GM21825 (cell line): ENCODE data around the gene PIN1.
"Not testable (repeated sequence)": the region's sequence is repeated elsewhere in the genome, so short reads cannot be mapped to it uniquely, and the experiment has no call there.

Experiments used
- ATAC-seq: cut with Tn5 transposase; IDR thresholded peaks from one replicate; pipeline ENCODE4 v1.9.1; 2021; ENCODE audit warnings: mild to moderate bottlenecking, moderate library complexity; ENCODE audit not compliant: unreplicated experiment

The PIN1 gene

GRCh38 chr19:9818175-9818733 lies 16.9 kb upstream of the PIN1 start:
- ATAC-seq = no peak

- ATAC-seq = peak; percentile 82
Observed at GRCh38 chr19:9818734-9819595, 16.2 kb upstream of the PIN1 start, which contains the start of gene FBXL12. FBXL12 (minus strand) TSS chr19:9819079; CDS start chr19:9818813, 266 bp downstream.

GRCh38 chr19:9819596-9819909 lies 15.6 kb upstream of the PIN1 start:
- ATAC-seq = no peak

- ATAC-seq = not testable (repeated sequence)
Observed at GRCh38 chr19:9820034-9820433, 15.1 kb upstream of the PIN1 start.

GRCh38 chr19:9823816-9824215 lies 11.3 kb upstream of the PIN1 start:
- ATAC-seq = no peak

GRCh38 chr19:9827289-9828238 lies 7.6 kb upstream of the PIN1 start, which contains the start of gene UBL5:
UBL5 (plus strand) TSS chr19:9827918; CDS start chr19:9828338, 420 bp downstream.
- peak; percentile 84 for ATAC-seq

- no peak for ATAC-seq
Observed at GRCh38 chr19:9828551-9829063, 6.5 kb upstream of the PIN1 start.

- ATAC-seq = no peak
Observed at GRCh38 chr19:9834307-9834725, 802 bp upstream of the PIN1 start.

GRCh38 chr19:9835507-9835949 lies 410 bp downstream of the PIN1 start:
- peak; percentile 12 for ATAC-seq

- no peak for ATAC-seq
Observed at GRCh38 chr19:9836021-9836420, 903 bp downstream of the PIN1 start.

GRCh38 chr19:9838324-9838723 lies 3.2 kb downstream of the PIN1 start:
- ATAC-seq = no peak

GRCh38 chr19:9839415-9839814 lies 4.3 kb downstream of the PIN1 start:
- no peak for ATAC-seq

- ATAC-seq = no peak
Observed at GRCh38 chr19:9842834-9843625, 7.9 kb downstream of the PIN1 start.

GRCh38 chr19:9843626-9844273 lies 8.6 kb downstream of the PIN1 start:
- not testable (repeated sequence) for ATAC-seq

GRCh38 chr19:9847087-9847671 lies 12.1 kb downstream of the PIN1 start:
- no peak for ATAC-seq

GRCh38 chr19:9848060-9848459 lies 12.9 kb downstream of the PIN1 start:
- no peak for ATAC-seq

- no peak for ATAC-seq
Observed at GRCh38 chr19:9848762-9849161, 13.6 kb downstream of the PIN1 start.

GRCh38 chr19:9849791-9850190 lies 14.7 kb downstream of the PIN1 start:
- no peak for ATAC-seq

GRCh38 chr19:9850235-9850959 lies 15.3 kb downstream of the PIN1 start:
- no peak for ATAC-seq
